DMS53 (cell line): ENCODE results near the gene PNLIP.

ENCODE experiments used
- DNase-seq: peaks from one replicate; lab custom pipeline; 2025; lab: John Stamatoyannopoulos, UW

Gene PNLIP

DNA sequence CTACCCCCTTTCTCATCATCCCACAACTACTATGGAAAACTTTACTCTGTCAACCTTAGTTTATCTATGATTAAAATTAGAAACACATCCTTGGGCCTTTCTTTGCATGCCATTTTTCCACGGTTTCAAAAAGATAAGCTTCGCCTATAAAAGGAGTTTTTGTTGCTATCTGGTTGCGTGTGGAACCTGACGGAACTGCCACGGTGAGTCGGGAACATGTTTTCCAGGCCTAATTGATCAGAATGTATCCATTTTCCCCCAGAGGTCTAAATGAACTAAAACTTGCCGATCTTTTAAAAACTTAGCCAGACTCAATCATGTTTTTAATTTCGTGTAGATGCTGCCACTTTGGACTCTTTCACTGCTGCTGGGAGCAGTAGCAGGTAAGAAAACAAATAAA is at the start of gene PNLIP:
Gene PNLIP, plus strand, starts transcription at position 176 of the 400 bp plus-strand sequence. Its CDS starts 162 bp downstream, at position 338.
- no peak for DNase-seq

DNA sequence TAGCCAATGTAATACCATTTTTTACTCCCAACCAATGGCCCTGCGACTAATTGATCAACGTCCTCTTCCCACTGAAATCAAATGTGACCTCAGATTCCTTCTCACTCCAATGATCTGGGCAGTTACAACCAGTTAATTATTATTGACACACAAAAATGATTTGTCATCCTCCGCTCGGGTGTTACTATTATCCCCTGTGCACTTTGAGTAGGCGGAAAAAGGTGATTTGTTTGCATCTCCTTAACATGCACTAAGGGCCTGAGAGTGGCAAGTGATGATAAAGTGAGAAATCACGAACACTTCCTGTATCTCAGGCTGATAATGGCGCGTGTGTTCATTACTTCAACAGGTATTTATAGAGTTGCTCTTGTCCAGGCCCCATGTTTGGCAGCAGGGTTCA is 40.9 kb upstream of the PNLIP start:
- DNase-seq: no peak

DNA sequence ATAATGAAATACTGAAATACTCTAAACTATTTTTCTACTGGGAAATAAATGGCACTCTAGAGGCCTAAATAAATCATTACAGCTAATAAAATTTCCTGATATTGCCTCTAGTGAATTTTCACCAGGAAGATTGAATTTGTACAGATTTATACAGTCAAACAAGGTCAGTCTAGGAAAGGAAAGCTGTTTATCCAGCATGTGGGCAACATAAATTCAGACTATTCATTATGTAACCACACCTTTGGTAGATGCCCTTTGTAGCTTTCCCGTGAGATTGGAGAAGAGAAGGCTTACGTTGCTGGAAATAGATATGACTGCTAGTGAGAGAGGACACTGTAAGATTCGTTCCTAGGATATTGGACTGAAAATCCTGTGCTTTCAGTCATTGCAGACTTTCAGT is 35.2 kb upstream of the PNLIP start:
- no peak for DNase-seq

DNA sequence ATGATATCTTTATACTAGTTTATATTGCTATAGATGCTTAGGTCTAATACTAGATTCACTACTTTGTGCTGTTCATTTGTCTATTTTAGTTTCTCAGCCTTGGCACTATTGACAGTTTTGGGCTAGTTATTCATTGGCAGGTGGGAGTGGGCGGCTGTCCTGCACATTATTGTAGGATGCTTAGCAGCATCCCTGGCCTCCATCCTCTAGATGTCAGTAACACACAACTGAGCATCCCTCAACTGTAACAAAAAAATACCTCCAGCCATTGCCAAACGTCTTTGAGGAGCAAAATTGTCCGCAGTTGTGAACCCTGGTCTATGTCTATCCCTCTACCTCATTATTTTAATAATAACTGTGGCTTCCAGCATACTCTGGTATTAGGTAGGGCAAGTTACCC is 34.4 kb upstream of the PNLIP start:
- peak; percentile 14 for DNase-seq

DNA sequence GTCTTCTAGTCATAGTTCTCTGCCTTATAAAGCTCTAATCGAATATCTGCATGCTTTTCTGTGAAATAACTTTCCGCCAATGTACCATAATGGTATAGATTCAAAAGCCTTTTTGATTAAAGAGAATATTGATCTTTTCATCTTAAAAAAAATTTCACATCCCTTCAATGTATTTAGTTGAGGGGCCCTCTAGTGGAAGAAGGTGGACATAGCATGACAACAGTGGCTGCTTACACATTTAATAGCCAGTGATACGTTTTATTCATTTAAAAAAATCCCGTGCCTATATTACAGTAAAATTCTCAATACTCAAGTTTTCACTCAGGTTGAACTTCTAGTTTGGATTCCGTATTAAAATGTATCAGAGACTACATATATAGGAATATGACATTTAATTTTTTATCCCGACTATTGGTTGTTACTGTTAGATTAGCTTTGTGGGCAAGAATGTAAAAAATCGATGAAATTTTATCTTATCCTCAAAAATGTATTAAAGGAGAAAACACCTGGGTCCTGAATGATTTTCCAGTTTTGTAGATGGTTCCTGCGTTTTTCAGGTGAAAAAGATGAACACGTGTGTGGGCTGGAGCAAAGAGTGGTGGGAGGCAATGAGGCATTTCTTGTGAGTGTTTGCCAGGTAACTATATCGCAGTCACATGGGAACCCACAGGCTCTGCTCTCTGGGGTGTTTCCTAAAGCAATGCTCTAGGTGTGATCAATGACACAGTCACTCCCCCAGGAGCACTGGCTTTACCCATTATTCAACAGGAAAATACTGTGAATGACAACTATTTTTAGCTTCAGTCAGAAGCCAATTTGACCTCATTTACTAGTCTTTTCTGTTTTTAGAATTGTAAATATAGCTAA is 24.1 kb upstream of the PNLIP start:
- peak; percentile 69 for DNase-seq

DNA sequence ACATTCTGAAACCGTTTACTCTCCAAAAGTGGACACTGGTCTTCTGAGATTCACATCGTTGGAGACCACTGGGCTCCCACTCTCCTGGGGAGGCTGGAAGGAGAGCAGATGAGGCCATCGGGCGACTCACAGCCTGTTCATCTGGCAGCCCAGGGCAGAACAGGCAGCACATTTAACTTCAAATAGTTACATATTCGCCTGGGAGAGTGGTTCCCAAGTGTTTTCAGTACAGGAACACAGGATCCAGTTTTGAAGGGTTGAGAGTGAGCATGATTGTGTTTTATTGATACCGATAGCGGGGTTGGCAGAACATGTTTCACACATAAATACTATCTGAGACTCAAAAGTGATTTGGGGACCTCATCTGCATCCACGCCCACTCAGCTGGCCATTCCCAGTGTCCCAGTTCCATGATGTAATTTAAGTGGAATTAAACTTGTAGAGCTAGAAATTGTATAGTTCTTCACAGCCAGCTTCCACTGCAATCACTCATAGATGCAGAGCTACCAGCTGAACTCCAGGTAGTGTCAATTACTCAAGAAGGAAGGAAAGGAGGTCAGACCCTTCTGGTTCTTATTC is 22.8 kb upstream of the PNLIP start:
- no peak for DNase-seq

DNA sequence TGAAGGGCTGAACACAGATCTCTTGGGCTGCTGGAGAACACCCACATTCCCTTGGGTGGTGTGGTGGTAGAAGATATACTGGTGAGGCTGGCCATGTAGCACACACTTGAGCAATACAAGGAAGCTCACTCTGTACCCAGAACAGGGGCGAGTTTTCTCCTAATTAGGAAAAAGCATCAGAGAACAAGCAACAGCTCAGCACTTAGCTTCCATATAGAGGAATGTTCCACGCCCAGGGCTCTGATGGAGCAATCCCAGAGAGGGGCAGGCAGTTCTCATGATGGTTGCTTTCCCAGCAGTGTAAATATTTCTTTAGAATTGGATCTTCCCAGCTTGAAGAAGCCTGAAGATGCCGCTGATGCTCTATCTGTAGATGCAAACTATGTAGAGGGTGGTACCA is 21.0 kb upstream of the PNLIP start:
- DNase-seq: no peak

DNA sequence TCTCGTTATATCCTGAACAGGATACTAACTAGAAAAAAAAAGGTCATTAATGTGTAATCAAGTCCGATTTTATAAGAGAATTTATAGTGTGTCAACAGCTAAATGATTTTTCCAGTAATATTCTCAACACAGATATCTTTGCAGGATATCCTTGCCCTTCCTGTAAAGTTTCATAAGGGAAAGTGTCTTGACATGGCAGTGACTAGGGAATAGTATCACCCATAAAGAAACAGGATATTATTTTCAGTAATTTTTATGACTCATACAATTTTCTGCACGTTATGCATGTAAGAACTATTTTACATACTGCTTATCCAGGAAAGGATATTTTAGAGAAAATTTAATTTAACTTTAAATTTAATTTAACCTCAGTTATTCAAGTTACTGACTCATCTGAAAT is 19.5 kb upstream of the PNLIP start:
- DNase-seq: no peak

DNA sequence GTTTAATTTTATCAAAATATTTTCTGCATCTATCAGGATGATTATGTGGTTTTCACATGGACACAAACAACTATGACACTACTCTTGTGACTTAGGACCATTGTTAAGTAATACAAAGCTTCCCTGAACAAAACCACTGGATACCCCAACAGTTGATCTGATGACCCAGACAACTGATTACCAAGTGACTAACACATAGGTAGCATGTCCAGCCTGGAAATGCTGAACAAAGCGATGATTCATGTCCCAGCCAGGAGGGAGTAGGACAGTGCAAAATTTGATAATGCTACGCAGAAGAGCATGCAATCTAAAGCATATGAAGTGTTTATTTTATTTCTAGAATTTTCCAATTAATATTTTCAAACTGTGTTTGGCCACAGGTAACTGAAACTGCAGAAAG is 8.9 kb upstream of the PNLIP start:
- no peak for DNase-seq

DNA sequence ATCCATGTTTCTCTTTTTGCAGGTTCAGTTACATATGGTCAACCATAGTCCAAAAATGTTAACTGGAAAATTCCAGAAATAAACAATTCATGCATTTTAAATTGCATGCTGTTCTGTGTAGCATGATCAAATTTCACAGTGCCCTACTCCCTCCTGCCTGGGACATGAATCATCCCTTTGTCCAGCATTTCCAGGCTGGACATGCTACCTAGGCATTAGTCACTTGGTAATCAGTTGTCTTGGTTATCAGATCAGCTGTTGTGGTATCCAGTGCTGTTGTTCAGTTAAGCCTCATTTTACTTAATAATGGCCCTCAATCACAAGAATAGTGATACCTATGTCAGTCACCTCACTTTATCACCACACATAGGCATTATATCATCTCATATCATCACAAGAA is 7.3 kb upstream of the PNLIP start:
- peak; percentile 56 for DNase-seq

DNA sequence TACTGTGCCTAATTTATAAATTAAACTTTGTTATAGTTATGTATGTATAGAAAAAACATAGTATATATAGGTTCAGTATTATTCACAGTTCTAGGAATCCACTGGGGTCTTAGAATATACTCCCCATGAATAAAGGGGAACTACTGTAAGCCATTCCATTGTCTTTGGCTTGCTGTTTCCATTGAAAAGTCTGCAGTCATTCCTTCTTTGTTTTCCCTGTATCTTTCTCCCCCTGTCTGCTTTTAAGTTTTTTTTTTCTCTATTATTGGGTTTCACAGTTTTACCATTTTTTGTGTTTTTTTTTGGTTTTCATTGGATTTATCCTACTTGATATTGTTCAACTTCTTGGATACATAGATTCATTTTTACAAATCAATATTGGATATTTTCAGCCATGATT is 6.7 kb upstream of the PNLIP start:
- no peak for DNase-seq

DNA sequence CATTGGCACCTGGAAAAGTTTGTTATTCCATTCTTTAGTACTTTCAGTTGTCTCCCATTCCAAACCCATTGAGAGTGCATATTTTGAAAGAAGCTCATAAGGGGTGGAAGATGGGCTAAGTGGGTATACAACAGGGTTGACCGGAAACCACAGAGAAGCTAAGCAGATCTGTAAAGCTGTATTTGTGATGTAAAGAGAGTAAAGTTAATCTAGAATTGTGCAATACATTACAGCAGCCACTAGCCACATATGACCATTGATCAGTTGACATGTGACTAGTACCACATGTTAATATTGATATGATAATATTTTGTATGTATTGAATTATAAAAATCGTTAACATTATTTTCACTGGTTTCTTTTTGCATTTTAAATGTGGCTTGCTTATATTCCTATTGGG is 4.9 kb upstream of the PNLIP start:
- DNase-seq: no peak

DNA sequence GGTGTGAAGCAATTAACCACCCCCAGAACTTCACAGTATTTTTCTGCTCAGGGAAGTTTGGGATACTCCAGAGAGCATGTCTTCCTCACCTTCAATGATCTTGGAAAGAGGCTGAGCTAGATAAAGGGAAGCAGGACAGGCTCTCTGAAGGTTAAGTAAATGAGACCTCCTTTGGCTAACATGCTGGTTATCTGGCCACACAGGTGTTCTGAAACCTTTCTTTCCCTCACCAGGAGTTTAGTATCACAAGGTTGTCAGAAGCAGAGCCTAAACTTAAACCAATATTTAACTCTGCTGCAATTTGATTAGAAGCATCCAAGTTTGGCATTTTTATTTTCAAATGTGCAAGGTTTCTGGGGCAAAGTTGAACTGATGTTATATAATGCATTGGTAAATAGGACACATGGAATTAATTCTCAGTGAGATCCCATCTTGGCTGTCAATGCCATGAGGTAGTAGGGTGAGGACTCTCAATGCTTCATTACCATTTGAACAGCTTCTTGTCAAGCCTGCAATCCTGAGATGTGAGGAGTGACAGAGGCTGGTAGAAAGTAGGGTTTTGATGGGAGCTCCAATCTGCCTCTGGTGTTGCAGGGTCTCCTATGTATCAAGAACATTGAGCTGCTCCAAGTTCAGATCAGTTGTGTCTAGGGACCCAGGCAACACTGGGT is 3.6 kb upstream of the PNLIP start:
- no peak for DNase-seq

DNA sequence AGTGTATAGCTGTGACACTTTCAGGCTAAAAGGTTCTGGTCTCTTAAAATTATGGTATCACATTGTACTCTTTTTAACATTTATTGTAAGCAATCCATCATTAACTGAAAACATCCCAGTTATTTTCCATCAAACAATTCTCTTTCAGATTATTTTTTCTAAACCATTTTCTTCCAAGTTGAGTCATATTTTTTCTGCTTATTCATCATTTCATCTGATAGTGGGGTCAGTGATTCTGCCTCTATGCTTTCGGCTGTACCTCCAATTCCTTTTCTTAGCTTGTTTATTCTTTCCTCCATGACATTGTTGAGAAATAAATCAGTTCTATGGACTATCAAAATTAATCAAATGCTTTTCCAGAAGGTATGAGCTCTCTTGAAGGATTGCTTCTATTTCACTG is 609 bp upstream of the PNLIP start:
- DNase-seq: no peak

DNA sequence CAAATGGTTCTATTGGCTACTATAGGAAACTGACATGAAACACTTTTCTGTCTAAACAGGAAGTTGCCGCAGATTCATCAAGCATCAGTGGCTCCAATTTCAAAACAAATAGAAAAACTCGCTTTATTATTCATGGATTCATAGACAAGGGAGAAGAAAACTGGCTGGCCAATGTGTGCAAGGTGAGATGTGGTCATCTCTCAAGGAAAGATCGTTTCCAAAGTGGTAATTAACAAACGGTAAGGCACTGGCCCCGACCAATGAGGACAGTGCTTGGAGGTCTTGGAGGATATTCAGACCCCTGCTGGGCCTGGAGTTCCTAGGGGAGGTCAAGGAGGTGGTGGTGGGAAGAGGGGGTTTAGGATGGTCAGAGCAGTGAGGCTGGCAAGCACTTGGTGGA is 2.6 kb downstream of the PNLIP start:
- DNase-seq: peak; percentile 46

DNA sequence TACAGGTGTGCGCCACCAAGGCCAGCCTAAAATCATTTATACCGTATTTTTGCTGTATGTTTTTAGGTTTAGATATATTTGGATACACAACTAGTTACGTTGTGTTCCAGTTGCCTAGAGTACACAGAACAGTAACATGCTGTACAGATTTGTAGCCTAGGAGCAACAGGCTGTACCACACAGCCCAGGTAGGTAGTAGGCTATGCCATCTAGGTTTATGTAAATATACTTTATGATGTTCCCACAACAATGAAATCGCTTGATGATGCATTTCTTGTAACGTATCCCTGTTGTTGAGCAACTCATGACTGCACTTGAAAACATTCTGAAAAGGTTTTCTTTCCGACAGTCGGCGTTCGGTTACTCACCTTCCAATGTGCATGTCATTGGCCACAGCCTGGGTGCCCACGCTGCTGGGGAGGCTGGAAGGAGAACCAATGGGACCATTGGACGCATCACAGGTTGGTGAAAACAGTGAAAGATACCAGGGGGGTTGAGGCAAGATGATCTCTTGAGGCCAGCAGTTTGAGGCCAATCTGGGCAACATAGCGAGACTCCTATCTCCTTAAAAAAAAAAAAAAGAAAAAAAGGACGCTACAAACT is 7.7 kb downstream of the PNLIP start:
- DNase-seq: no peak

DNA sequence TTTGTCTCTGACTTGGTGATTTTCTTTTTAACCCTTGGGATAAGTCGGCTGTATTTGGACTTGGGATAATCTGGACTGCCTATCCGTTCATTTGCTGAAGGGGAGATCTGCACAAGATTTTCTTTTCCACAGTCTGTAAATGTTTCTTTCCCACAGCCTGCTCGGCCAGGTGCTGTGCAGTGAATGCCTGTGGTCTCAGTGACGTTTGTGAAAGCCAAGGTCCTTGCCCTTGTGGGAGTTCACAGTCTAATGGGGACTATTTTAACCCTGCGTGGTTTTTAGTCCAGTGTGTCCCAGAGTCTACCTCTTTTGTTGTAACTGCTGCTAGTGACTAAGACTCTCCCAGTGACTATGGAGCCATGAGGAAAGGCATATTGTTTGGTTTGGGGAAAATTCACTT is 8.9 kb downstream of the PNLIP start:
- no peak for DNase-seq

DNA sequence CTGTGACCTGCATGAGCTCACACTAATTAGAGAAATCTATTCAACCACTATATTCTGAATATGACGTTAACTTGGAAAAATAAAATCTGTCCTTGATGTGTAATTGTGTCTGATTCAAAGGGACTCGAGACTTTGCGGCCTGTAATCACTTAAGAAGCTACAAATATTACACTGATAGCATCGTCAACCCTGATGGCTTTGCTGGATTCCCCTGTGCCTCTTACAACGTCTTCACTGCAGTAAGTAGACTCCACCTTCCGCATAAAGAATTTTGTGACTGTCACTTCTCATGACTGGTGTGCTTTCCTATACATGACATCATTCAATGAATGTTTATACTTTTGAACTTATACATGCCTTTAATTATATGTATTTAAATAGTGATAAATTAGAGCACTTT is 10.1 kb downstream of the PNLIP start:
- no peak for DNase-seq

DNA sequence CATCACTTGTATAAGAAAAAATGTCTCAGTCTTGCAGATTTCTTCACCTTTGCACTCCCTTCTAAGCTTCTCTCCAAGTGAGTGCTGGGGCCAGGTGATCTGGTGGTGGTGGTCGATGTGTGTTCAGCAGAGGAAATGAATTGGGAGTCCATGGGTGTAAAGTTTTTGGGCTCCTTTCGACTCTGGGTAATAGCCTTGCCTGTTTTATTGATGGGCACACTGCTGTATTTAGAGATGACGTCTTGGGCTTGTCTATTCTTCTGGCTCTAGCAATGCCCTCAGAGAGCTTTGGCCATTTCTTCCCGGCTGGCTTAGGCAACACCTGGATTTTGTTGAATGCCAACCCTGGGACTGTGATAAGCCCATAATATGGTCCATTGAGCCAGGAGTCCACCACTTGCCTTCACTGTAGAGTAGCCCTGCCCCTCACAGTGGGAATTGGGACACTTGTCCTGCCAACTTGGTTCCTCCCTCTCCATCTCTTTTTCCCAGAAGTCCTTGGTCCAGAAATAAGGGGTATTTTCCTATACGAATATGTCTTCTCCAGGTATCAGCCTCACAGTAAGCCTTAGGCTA is 11.7 kb downstream of the PNLIP start:
- no peak for DNase-seq

DNA sequence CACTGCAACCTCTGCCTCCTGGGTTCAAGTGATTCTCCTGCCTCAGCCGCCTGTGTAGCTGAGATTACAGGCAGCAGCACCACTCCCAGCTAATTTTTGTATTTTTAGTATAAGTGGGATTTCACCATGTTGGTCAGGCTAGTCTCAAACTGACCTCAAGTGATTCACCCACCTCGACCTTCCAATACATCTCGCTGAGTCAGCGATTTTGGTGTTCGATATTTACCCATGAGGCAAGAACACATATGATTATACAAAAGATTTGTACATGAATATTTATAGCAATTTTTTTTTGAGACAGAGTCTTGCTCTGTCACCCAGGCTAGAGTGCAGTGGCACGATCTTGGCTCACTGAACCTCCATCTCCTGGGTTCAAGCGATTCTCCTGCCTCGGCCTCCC is 19.8 kb downstream of the PNLIP start:
- no peak for DNase-seq

DNA sequence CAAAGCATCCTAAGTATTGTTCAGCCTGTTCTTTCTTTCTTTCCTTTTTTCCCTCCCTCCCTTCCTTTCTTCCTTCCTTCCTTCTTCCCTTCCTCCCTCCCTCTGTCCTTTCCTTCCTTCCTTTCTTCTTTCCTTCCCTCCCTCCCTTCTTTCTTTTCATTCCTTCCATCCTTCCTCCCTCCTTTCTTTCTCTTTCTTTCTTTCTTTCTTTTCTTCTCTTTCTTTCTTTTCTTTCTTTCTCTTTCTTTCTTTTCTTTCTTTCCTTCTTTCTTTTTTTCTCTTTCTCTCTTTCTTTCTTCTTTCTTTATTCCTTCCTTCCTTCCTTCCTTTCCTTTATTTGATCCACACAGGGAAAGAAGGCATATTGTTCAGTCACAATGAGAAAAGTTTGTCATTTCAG is 21.2 kb downstream of the PNLIP start:
- DNase-seq: no peak

DNA sequence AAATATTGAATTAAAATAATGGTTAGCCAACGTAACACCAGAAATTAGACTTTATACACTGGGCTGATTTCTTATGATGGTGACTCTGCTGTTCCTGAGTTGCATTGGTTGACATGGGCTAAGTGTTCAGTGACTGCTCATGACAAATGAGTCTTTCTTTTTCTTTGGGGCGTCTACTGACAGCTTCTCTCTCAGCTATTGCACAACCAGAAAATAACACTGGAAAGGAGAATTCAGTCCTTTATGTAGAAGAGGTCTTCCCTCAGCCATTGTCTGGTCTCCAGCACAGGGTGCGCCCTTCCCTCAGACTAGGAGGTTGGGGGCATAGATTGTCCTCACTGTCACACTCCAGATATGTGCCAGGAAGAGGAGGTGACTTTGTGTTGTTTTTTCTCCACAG is 21.6 kb downstream of the PNLIP start:
- no peak for DNase-seq

DNA sequence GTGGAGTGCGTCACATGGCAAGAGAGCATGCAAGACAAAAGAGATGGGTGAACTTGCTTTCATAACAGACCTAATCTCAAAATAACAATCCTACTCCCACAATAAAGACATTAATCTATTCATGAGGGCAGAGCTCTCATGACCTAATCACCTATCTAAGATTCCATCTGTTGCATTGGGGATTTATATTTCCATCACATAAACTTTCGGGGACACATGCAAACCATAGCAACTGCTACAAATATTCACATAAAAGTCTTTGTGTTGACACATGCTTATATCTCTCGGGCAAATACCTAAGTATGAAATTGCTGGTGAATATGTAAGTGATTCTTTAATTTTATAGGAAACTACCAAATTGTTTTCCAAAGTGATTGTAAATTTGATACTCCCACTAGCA is 29.1 kb downstream of the PNLIP start:
- no peak for DNase-seq
